NCI-H2171 (cell line): ENCODE results near the gene RPL22L1.
A peak's percentile ranks its signal among the peaks of the same experiment; 100 is the strongest.
"Not testable (repeated sequence)": the region's sequence is repeated elsewhere in the genome, so short reads cannot be mapped to it uniquely, and the experiment has no call there.

Source experiments
- DNase-seq: peaks from one replicate; lab custom pipeline; 2025; lab: John Stamatoyannopoulos, UW

RPL22L1 gene

GRCh38 chr3:170877311-170877710 lies 7.3 kb upstream of the RPL22L1 start:
- DNase-seq, result not testable (repeated sequence)

GRCh38 chr3:170876537-170876936 lies 6.5 kb upstream of the RPL22L1 start:
- no peak for DNase-seq

- DNase-seq, result no peak
Measured at GRCh38 chr3:170869239-170869590, 780 bp downstream of the RPL22L1 start.

GRCh38 chr3:170868577-170869238 lies 1.3 kb downstream of the RPL22L1 start:
- no peak for DNase-seq

- no peak for DNase-seq
Measured at GRCh38 chr3:170867143-170867937, 2.7 kb downstream of the RPL22L1 start.

GRCh38 chr3:170866499-170866898 lies 3.5 kb downstream of the RPL22L1 start:
- no peak for DNase-seq

GRCh38 chr3:170865209-170866094 lies 4.5 kb downstream of the RPL22L1 start:
- no peak for DNase-seq

- no peak for DNase-seq
Measured at GRCh38 chr3:170864525-170865208, 5.3 kb downstream of the RPL22L1 start.

GRCh38 chr3:170863816-170864215 lies 6.2 kb downstream of the RPL22L1 start:
- DNase-seq, result no peak

GRCh38 chr3:170862618-170863374 lies 7.2 kb downstream of the RPL22L1 start:
- DNase-seq, result no peak

- no peak for DNase-seq
Measured at GRCh38 chr3:170858599-170858998, 11.4 kb downstream of the RPL22L1 start.

- DNase-seq, result peak; percentile 2
Measured at GRCh38 chr3:170852324-170852723, 17.7 kb downstream of the RPL22L1 start.

- DNase-seq, result no peak
Measured at GRCh38 chr3:170848292-170848917, 21.6 kb downstream of the RPL22L1 start.

- no peak for DNase-seq
Measured at GRCh38 chr3:170844377-170844776, 25.6 kb downstream of the RPL22L1 start.

GRCh38 chr3:170840291-170840859 lies 29.6 kb downstream of the RPL22L1 start:
- no peak for DNase-seq

- no peak for DNase-seq
Measured at GRCh38 chr3:170839518-170840100, 30.4 kb downstream of the RPL22L1 start.

GRCh38 chr3:170836491-170836890 lies 33.5 kb downstream of the RPL22L1 start:
- no peak for DNase-seq

- DNase-seq, result peak; percentile 78
Measured at GRCh38 chr3:170835336-170835735, 34.7 kb downstream of the RPL22L1 start.

- DNase-seq, result no peak
Measured at GRCh38 chr3:170830580-170830979, 39.4 kb downstream of the RPL22L1 start.
